RWPE1 (cell line): ENCODE results near the gene RARB.

Source experiments
- CTCF ChIA-PET: fragments of 350-600 bp; sonication (Branson Sonifier 250); formaldehyde crosslinking; extraction: SDS; loops from one replicate; lab custom pipeline; 2021; lab: Yijun Ruan, JAX
- POLR2A ChIA-PET: fragments of 400-600 bp; formaldehyde crosslinking; extraction: SDS; loops from one replicate; lab custom pipeline; 2020; ENCODE audit warnings: antibody characterized with exemption; ENCODE audit not compliant: low non-redundant PET; lab: Yijun Ruan, JAX
- DNase-seq: peaks from one replicate; pipeline ENCODE4 v3.0.0; 2012; ENCODE audit warnings: low spot score
- H3K27ac ChIP-seq: fragments of 450-650 bp; 2 replicates; pipeline ENCODE4 v1.5.1; 2017
- TF ChIP-seq, protein P1 (sequence below): fragments of 450-650 bp; conservative IDR thresholded peaks from 2 replicates; pipeline ENCODE4 v1.5.1; 2017; ENCODE audit warnings: low read depth, mild to moderate bottlenecking

RARB gene

DNA sequence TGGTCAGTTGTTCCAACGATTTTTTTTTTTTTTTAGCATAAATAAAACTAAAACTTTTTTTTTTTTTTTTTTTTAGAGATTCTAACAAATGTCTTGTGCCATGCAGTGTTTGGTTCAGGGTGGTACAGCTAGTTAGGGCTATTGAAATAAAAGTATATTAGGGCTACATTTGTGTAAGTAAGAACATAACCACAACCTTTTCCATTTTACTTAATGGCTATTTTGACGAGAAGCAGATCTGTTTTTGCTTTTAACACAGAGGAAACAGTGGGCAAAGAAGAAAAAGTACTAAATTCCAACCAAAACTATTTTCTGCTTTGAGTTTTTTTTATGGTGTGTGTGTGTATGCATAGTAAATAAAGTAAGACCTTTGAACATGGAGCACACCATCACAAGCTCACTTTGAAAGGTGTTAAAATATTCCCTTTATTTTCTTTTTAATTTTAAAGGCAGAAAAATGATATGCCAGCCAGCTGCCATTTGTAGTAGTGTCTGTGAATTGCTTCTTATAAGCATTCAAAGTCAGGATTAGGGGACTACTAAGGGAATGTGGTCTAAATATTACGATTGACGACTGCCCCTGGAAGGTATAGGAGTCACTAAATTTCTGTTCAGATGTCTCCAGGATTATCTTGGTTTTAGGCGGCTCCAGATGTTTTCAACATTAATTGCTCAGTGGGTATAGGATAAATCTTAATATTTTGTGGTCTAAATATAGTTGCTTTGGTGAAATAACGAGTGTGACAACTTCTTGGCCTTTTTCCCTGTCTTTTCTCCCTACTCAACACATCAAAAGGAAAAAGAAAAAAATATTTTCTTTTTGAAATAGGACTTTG, 3.1 kb downstream of the RARB start:
- no peak for DNase-seq

DNA sequence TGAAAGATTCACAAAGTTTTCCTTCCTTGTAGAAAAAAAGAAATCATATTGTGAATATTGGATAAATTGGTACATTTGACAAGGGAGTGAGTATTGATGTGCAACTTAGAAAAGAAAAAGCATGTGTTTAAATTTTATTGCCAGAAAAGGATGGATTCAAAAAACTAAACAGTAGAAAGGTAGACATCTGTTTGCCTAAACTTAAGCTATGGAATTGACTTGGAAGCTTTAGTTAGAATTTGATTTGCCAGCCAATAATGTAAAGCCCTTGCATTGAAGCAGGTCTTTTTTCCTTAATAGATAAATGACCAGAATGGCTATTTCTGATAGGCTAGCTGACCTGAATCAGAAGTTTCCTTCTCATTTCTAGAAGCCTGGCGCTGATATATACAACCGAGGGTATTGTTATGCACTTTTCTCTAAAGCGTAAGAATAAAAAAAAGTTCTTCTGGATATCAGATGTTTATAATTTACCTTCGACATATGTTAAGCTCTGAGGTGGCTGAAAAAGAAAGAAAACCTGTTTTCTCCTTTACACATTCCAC, 4.2 kb downstream of the RARB start:
- POLR2A ChIA-PET, result no interaction called here
- no peak for DNase-seq
- CTCF ChIA-PET, result no interaction called here
- TF ChIP-seq, protein P1, sequence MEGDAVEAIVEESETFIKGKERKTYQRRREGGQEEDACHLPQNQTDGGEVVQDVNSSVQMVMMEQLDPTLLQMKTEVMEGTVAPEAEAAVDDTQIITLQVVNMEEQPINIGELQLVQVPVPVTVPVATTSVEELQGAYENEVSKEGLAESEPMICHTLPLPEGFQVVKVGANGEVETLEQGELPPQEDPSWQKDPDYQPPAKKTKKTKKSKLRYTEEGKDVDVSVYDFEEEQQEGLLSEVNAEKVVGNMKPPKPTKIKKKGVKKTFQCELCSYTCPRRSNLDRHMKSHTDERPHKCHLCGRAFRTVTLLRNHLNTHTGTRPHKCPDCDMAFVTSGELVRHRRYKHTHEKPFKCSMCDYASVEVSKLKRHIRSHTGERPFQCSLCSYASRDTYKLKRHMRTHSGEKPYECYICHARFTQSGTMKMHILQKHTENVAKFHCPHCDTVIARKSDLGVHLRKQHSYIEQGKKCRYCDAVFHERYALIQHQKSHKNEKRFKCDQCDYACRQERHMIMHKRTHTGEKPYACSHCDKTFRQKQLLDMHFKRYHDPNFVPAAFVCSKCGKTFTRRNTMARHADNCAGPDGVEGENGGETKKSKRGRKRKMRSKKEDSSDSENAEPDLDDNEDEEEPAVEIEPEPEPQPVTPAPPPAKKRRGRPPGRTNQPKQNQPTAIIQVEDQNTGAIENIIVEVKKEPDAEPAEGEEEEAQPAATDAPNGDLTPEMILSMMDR, result no peak
- H3K27ac ChIP-seq, result no peak overlapping the region

More for the DNA sequence above, 3.1 kb downstream of the RARB start:
- ChIA-PET POLR2A (no interaction called here), CTCF (no interaction called here)
- TF ChIP-seq, protein P1, result no peak
- H3K27ac ChIP-seq, result no peak overlapping the region

- TF ChIP-seq, protein P1, result no peak
- no peak for DNase-seq
- POLR2A ChIA-PET, result no interaction called here
- CTCF ChIA-PET, result no interaction called here
- no peak overlapping the region for H3K27ac ChIP-seq
Observed at GRCh38 chr3:25433106-25433505, 5.0 kb downstream of the RARB start.

DNA sequence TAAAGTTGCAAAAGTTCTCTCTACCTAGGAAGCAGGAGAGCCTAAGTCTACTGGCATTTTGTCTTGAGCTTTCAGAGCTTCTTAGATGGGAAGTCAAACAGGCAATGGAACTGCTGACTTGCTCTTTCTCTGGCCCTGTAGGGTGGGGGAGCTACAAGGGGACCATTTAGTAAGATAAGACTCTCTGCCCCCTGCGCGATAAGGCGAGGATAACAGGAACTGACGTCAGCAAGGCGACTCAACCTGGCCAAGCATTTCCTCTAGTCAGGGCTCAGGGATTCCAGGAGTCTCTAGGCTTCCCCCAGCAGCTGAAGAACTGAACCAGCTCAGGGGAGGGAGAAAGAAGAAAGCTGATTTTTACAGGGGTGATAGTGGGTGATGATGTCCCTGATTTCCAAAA, 5.8 kb downstream of the RARB start:
- TF ChIP-seq, protein P1, result no peak
- ChIA-PET POLR2A (no interaction called here), CTCF (interaction anchor here (0.7 kb wide), 1 partner anchor 590 kb away, joined by 3 read pairs; no protein-coding TSS in a partner anchor)
- no peak overlapping the region for H3K27ac ChIP-seq
- no peak for DNase-seq

DNA sequence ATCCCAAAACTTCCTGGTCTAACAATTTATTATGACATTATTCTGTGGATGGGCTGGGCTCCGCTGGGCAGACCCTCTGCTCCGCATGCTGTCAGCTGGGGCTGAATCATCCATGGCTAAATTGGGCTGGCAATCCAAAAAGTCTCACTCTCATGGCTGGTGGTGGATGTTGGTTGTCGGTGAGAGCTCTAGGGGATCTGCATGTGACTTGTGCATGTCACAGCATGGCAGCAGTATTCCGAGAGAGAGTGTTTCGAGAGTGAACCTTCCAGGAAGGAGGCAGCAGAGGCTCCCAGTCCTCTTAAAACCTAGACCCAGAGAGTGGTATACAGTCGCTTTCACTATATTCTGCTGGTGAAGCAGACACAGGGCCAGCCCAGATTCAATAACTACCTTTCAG, 9.9 kb downstream of the RARB start:
- ChIA-PET CTCF (no interaction called here), POLR2A (no interaction called here)
- no peak overlapping the region for H3K27ac ChIP-seq
- no peak for DNase-seq
- TF ChIP-seq, protein P1, result no peak

GRCh38 chr3:25438791-25439555, 10.9 kb downstream of the RARB start:
- CTCF ChIA-PET, result interaction anchor here (0.7 kb wide), 1 partner anchor 572 kb away, joined by 3 read pairs; no protein-coding TSS in a partner anchor
- TF ChIP-seq, protein P1, result no peak
- POLR2A ChIA-PET, result no interaction called here
- no peak overlapping the region for H3K27ac ChIP-seq
- DNase-seq, result no peak
